SK-N-MC (cell line): ENCODE measurements around the gene CPNE5.

ENCODE experiments used
- DNase-seq: peaks from one replicate; pipeline ENCODE4 v3.0.0-alpha.2; 2011; ENCODE audit warnings: low read depth, low spot score
- H3K27ac ChIP-seq: fragments of 200-600 bp; sonication (generic); 2 replicates; pipeline ENCODE4 v1.5.1; 2016; ENCODE audit warnings: mixed run types
- H3K36me3 ChIP-seq: fragments of 200-600 bp; sonication (generic); 2 replicates; pipeline ENCODE4 v1.6.1; 2017; ENCODE audit warnings: antibody characterized with exemption, low read length, mixed read lengths; ENCODE audit not compliant: insufficient read depth
- H3K4me3 ChIP-seq: fragments of 200-600 bp; sonication (generic); 2 replicates; pipeline ENCODE4 v1.5.1; 2016
- H3K9ac ChIP-seq: fragments of 200-600 bp; sonication (generic); 2 replicates; pipeline ENCODE4 v1.8.0; 2017; ENCODE audit warnings: mixed run types, mixed read lengths; ENCODE audit not compliant: insufficient read length
- H3K9me3 ChIP-seq: fragments of 200-600 bp; sonication (generic); 2 replicates; pipeline ENCODE4 v1.6.1; 2017; ENCODE audit warnings: low read depth, mild to moderate bottlenecking, antibody characterized with exemption, low read length, moderate library complexity, mixed read lengths
- EZH2 ChIP-seq: fragments of 200-600 bp; sonication (generic); IDR thresholded peaks from one replicate; pipeline ENCODE4 v1.6.1; 2017; ENCODE audit warnings: antibody characterized with exemption
- FOXP2 ChIP-seq: optimal IDR thresholded peaks from 2 replicates; pipeline ENCODE3; 2011; ENCODE audit warnings: mild to moderate bottlenecking, moderate library complexity; ENCODE audit not compliant: insufficient read depth; ENCODE audit errors: extremely low read length, control extremely low read depth
- POLR2AphosphoS5 ChIP-seq: IDR thresholded peaks from 2 replicates; pipeline ENCODE4 v1.6.1; 2012; ENCODE audit warnings: mild to moderate bottlenecking, low read depth, low read length, borderline replicate concordance

Gene CPNE5

GRCh38 chr6:36735110-36736071 lies 103.9 kb downstream of the CPNE5 start:
- H3K27ac ChIP-seq, result peak overlapping the region; percentile 25; the same call in 1 of the 2 replicates

GRCh38 chr6:36734486-36735060 lies 104.7 kb downstream of the CPNE5 start:
- H3K9me3 ChIP-seq, result no peaks in the 10 kb centered on the region
- H3K36me3 ChIP-seq, result no peaks in the 10 kb centered on the region
- H3K27ac ChIP-seq, result 0 out of 2 replicates have a peak overlapping the region, but pooled peaks have one; percentile 25
- no peak for DNase-seq
- H3K4me3 ChIP-seq, result peak overlapping the region; percentile 72
- TF ChIP-seq FOXP2 (no peak), EZH2 (no peak), POLR2AphosphoS5 (no peak)
- no peak overlapping the region for H3K9ac ChIP-seq

More at GRCh38 chr6:36735110-36736071, 103.9 kb downstream of the CPNE5 start:
- Histone ChIP-seq H3K36me3 (no peaks in the 10 kb centered on the region), H3K9ac (no peak overlapping the region), H3K4me3 (peak overlapping the region; percentile 72), H3K9me3 (no peaks in the 10 kb centered on the region)
- DNase-seq, result peak; percentile 73
- TF ChIP-seq EZH2, result no peak
- TF ChIP-seq POLR2AphosphoS5, result no peak
- no peak for TF ChIP-seq FOXP2

- DNase-seq, result no peak
- Histone ChIP-seq H3K36me3 (no peaks in the 10 kb centered on the region), H3K9me3 (no peaks in the 10 kb centered on the region), H3K27ac (no peak overlapping the region), H3K4me3 (no peak overlapping the region), H3K9ac (no peak overlapping the region)
- TF ChIP-seq FOXP2 (no peak), POLR2AphosphoS5 (no peak), EZH2 (no peak)
Measured at GRCh38 chr6:36733300-36733699, 105.9 kb downstream of the CPNE5 start.

- H3K4me3 ChIP-seq, result no peak overlapping the region
- no peaks in the 10 kb centered on the region for H3K9me3 ChIP-seq
- H3K9ac ChIP-seq, result no peak overlapping the region
- no peaks in the 10 kb centered on the region for H3K36me3 ChIP-seq
- no peak overlapping the region for H3K27ac ChIP-seq
- no peak for TF ChIP-seq POLR2AphosphoS5
- TF ChIP-seq FOXP2, result no peak
- TF ChIP-seq EZH2, result no peak
- no peak for DNase-seq
Measured at GRCh38 chr6:36731622-36732310, 107.5 kb downstream of the CPNE5 start.

GRCh38 chr6:36730424-36731380 lies 108.5 kb downstream of the CPNE5 start:
- no peak overlapping the region for H3K27ac ChIP-seq
- H3K36me3 ChIP-seq, result no peaks in the 10 kb centered on the region
- DNase-seq, result no peak
- no peaks in the 10 kb centered on the region for H3K9me3 ChIP-seq
- TF ChIP-seq POLR2AphosphoS5 (no peak), FOXP2 (no peak), EZH2 (no peak)
- no peak overlapping the region for H3K9ac ChIP-seq
- no peak overlapping the region for H3K4me3 ChIP-seq

- Histone ChIP-seq H3K27ac (peak overlapping the region; percentile 73; the same call in 1 of the 2 replicates), H3K9ac (no peak overlapping the region), H3K4me3 (peak overlapping the region; percentile 31), H3K9me3 (no peaks in the 10 kb centered on the region), H3K36me3 (no peaks in the 10 kb centered on the region)
- DNase-seq, result peak; percentile 85
- no peak for TF ChIP-seq EZH2
- TF ChIP-seq FOXP2, result no peak
- TF ChIP-seq POLR2AphosphoS5, result no peak
Measured at GRCh38 chr6:36729161-36729524, 110.1 kb downstream of the CPNE5 start.

GRCh38 chr6:36728289-36729160 lies 110.7 kb downstream of the CPNE5 start:
- H3K4me3 ChIP-seq, result peak overlapping the region; percentile 31
- TF ChIP-seq EZH2, result no peak
- TF ChIP-seq FOXP2, result no peak
- TF ChIP-seq POLR2AphosphoS5, result no peak
- H3K9me3 ChIP-seq, result no peaks in the 10 kb centered on the region
- peak overlapping the region; percentile 83 for H3K27ac ChIP-seq
- no peak for DNase-seq
- no peak overlapping the region for H3K9ac ChIP-seq
- H3K36me3 ChIP-seq, result no peaks in the 10 kb centered on the region
